GM19455 (cell line): ENCODE data around the gene MOB1B.
"Not testable (repeated sequence)": the region's sequence is repeated elsewhere in the genome, so short reads cannot be mapped to it uniquely, and the experiment has no call there.

ENCODE experiments used
- ATAC-seq: cut with Tn5 transposase; IDR thresholded peaks from one replicate; pipeline ENCODE4 v1.9.1; 2021; ENCODE audit not compliant: unreplicated experiment

The MOB1B gene

GRCh38 chr4:71005025-71005424 is 102.9 kb downstream of the MOB1B start:
- ATAC-seq: not testable (repeated sequence)

GRCh38 chr4:71006203-71006907 is 104.2 kb downstream of the MOB1B start:
- peak; percentile 77 for ATAC-seq

GRCh38 chr4:71008196-71008595 is 106.0 kb downstream of the MOB1B start:
- no peak for ATAC-seq

GRCh38 chr4:71009086-71009485 is 106.9 kb downstream of the MOB1B start:
- no peak for ATAC-seq

- ATAC-seq: peak; percentile 70
Observed at GRCh38 chr4:71009890-71010588, 107.9 kb downstream of the MOB1B start.

GRCh38 chr4:71011451-71011850 is 109.3 kb downstream of the MOB1B start:
- ATAC-seq: no peak

GRCh38 chr4:71017391-71017790 is 115.2 kb downstream of the MOB1B start:
- ATAC-seq: not testable (repeated sequence)

GRCh38 chr4:71020611-71021010 is 118.4 kb downstream of the MOB1B start:
- ATAC-seq: no peak

- no peak for ATAC-seq
Observed at GRCh38 chr4:71025654-71026053, 123.5 kb downstream of the MOB1B start.

- no peak for ATAC-seq
Observed at GRCh38 chr4:71026086-71026485, 123.9 kb downstream of the MOB1B start.

GRCh38 chr4:71027611-71028010 is 125.4 kb downstream of the MOB1B start:
- ATAC-seq: no peak

GRCh38 chr4:71029504-71029903 is 127.3 kb downstream of the MOB1B start:
- no peak for ATAC-seq

- ATAC-seq: not testable (repeated sequence)
Observed at GRCh38 chr4:71032106-71032505, 129.9 kb downstream of the MOB1B start.
